Activated CD8-positive, alpha-beta T cell treated with anti-CD3 and anti-CD28 coated beads for 36 hours (primary cell): ENCODE measurements around the gene LRG1. TPM values are rescaled to one million over a fixed set of nuclear protein-coding genes. Genes with fewer than 3 reads are reported as not detected.

Experiments
- ATAC-seq: fragments of 200-7000 bp; cut with Tn5 transposase; one replicate; pipeline ENCODE4 v1.10.0; 2021; ENCODE audit warnings: mild to moderate bottlenecking, moderate library complexity
- CTCF ChIA-PET: fragments of 350-600 bp; sonication (Branson Sonifier 250); formaldehyde crosslinking; loops from one replicate; lab custom pipeline; 2021; ENCODE audit warnings: antibody characterized with exemption; lab: Charles Lee
- POLR2A ChIA-PET: fragments of 350-600 bp; sonication (Branson Sonifier 250); formaldehyde crosslinking; loops from one replicate; lab custom pipeline; 2021; ENCODE audit warnings: antibody characterized with exemption; lab: Charles Lee
- DNase-seq: peaks from one replicate; pipeline ENCODE4 v3.0.0-alpha.2; 2020
- H3K27ac Mint-ChIP-seq: one replicate; pipeline ENCODE4 v1.8.0; 2021; ENCODE audit warnings: mild to moderate bottlenecking, mixed read lengths
- H3K27me3 Mint-ChIP-seq: one replicate; pipeline ENCODE4 v1.8.0; 2021; ENCODE audit warnings: mixed read lengths
- H3K36me3 Mint-ChIP-seq: one replicate; pipeline ENCODE4 v1.8.0; 2021; ENCODE audit warnings: low read depth, mixed read lengths
- H3K4me1 Mint-ChIP-seq: one replicate; pipeline ENCODE4 v1.8.0; 2021; ENCODE audit warnings: low read depth, mixed read lengths
- H3K4me3 Mint-ChIP-seq: one replicate; pipeline ENCODE4 v1.8.0; 2021; ENCODE audit warnings: mild to moderate bottlenecking, moderate library complexity, mixed read lengths
- H3K9me3 Mint-ChIP-seq: one replicate; pipeline ENCODE4 v1.8.0; 2021; ENCODE audit warnings: mixed read lengths
- intact Hi-C: fragments of 100-400 bp; cut with micrococcal nuclease; formaldehyde crosslinking; loops from one replicate; pipeline ENCODE4 v1.10.0; 2022
- total RNA-seq, 2 experiments: library from RNA; stranded (reverse); gene quantifications; one replicate each; pipeline ENCODE4 v1.2.3, GENCODE V29; 2021
- TF ChIP-seq, protein P1 (sequence below): fragments of 200-600 bp; IDR thresholded peaks from one replicate; pipeline ENCODE4 v1.8.0; 2022; ENCODE audit warnings: antibody characterized with exemption, mild to moderate bottlenecking

The LRG1 gene
- total RNA-seq, 2 experiments from 2014 or later: 0.09 TPM; not detected in 1

- ATAC-seq: no peak
- H3K27ac Mint-ChIP-seq: no peak overlapping the region
- no peak for DNase-seq
Observed at GRCh38 chr19:4500841-4501591, 38.8 kb downstream of the LRG1 start.

DNA sequence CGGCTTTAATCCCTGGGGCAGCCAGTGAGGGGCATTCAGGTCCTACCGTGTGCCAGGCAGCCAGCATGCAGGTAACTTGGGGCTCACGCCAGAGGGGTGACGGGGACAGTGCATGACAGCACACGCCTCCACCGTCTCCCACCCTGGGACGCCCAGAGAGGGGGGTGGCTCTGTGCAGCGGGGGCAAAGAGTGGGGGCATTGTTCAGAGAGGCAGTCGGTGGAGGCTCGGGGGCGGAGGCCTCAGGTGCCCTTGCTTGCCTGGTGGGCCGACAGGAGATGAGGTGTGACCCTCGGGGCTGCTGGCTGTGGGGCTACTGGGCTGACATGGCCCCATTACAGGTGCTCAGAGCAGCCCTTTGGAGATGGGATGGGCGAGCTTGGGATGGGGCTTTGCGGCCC is 40.0 kb downstream of the LRG1 start:
- H3K9me3 Mint-ChIP-seq: no peaks in the 10 kb centered on the region
- POLR2A ChIA-PET: no interaction called here
- DNase-seq (no peak), ATAC-seq (no peak)
- TF ChIP-seq, protein P1, sequence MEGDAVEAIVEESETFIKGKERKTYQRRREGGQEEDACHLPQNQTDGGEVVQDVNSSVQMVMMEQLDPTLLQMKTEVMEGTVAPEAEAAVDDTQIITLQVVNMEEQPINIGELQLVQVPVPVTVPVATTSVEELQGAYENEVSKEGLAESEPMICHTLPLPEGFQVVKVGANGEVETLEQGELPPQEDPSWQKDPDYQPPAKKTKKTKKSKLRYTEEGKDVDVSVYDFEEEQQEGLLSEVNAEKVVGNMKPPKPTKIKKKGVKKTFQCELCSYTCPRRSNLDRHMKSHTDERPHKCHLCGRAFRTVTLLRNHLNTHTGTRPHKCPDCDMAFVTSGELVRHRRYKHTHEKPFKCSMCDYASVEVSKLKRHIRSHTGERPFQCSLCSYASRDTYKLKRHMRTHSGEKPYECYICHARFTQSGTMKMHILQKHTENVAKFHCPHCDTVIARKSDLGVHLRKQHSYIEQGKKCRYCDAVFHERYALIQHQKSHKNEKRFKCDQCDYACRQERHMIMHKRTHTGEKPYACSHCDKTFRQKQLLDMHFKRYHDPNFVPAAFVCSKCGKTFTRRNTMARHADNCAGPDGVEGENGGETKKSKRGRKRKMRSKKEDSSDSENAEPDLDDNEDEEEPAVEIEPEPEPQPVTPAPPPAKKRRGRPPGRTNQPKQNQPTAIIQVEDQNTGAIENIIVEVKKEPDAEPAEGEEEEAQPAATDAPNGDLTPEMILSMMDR: no peak
- intact Hi-C loops: no loop called here
- H3K27me3 Mint-ChIP-seq: no peaks in the 10 kb centered on the region
- no peak overlapping the region for H3K27ac Mint-ChIP-seq
- no peak overlapping the region for H3K4me3 Mint-ChIP-seq
- CTCF ChIA-PET: no interaction called here
- H3K36me3 Mint-ChIP-seq: no peaks in the 10 kb centered on the region
- no peaks in the 10 kb centered on the region for H3K4me1 Mint-ChIP-seq

More at GRCh38 chr19:4500841-4501591, 38.8 kb downstream of the LRG1 start:
- intact Hi-C loops: no loop called here
- no peak overlapping the region for H3K4me3 Mint-ChIP-seq
- no peaks in the 10 kb centered on the region for H3K36me3 Mint-ChIP-seq
- POLR2A ChIA-PET: no interaction called here
- H3K9me3 Mint-ChIP-seq: no peaks in the 10 kb centered on the region
- TF ChIP-seq, protein P1: no peak
- no peaks in the 10 kb centered on the region for H3K4me1 Mint-ChIP-seq
- CTCF ChIA-PET: no interaction called here
- H3K27me3 Mint-ChIP-seq: no peaks in the 10 kb centered on the region

GRCh38 chr19:4499318-4499717 is 40.5 kb downstream of the LRG1 start:
- H3K27me3 Mint-ChIP-seq: no peaks in the 10 kb centered on the region
- TF ChIP-seq, protein P1: no peak
- H3K36me3 Mint-ChIP-seq: no peaks in the 10 kb centered on the region
- ChIA-PET POLR2A (no interaction called here), CTCF (no interaction called here)
- no peak overlapping the region for H3K27ac Mint-ChIP-seq
- DNase-seq (no peak), ATAC-seq (no peak)
- no peaks in the 10 kb centered on the region for H3K9me3 Mint-ChIP-seq
- no peaks in the 10 kb centered on the region for H3K4me1 Mint-ChIP-seq
- no peak overlapping the region for H3K4me3 Mint-ChIP-seq
- intact Hi-C loops: no loop called here

DNA sequence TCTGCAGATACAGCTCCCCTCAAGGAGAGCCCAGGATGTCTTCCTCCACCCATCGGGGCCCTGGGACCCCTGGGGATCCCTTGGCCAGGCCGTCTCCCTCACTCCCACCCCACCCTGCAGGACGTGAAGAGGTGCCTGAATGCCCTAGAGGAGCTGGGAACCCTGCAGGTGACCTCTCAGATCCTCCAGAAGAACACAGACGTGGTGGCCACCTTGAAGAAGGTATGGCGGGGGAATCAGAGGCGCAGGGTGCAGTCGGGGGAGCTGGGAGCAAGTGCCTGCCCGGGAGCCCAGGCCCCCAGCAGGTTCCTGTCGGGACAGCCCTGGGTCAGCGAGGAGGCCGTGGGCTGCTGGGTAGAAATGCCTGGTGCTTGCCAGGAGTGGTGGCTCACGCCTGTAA is 41.1 kb downstream of the LRG1 start:
- TF ChIP-seq, protein P1: no peak
- DNase-seq: no peak
- no peak for ATAC-seq

DNA sequence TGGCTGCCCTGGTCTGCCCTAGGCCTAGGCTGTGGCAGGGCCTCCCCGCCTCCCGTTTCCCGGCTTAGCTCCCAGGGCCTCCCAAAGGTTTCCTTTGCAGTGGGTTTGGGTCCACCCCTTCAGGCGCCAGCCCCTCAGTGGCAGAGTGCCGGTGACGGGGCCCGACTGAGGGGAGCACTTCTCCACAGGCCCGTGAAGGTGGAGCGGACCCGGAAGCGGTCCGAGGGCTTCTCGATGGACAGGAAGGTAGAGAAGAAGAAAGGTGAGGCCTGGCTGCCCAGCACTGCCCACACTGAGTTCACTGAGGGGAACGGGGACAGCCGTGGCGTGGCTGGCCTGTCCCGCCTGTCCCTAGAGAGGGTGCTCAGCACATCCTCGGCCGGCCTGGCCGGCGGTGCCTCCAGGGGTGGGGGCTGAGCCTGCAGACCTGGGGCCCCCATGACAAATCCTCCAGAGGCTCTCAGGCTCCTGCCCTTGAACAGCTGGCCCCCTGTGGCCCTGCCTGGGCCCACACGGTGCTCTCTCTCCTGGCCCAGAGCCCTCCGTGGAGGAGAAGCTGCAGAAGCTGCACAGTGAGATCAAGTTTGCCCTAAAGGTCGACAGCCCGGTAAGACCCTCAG is 42.0 kb downstream of the LRG1 start:
- DNase-seq: no peak
- CTCF ChIA-PET: no interaction called here
- Mint-ChIP-seq H3K27ac (no peak overlapping the region), H3K9me3 (no peaks in the 10 kb centered on the region), H3K4me3 (no peak overlapping the region), H3K36me3 (no peaks in the 10 kb centered on the region), H3K4me1 (no peaks in the 10 kb centered on the region), H3K27me3 (no peaks in the 10 kb centered on the region)
- no peak for ATAC-seq
- POLR2A ChIA-PET: interaction anchor here (0.9 kb wide), 1 partner anchor 28 kb away, joined by 3 read pairs; no protein-coding TSS in a partner anchor
- TF ChIP-seq, protein P1: no peak
- intact Hi-C loops: no loop called here

More for the DNA sequence above, 41.1 kb downstream of the LRG1 start:
- no peaks in the 10 kb centered on the region for H3K36me3 Mint-ChIP-seq
- H3K27ac Mint-ChIP-seq: no peak overlapping the region
- no peaks in the 10 kb centered on the region for H3K4me1 Mint-ChIP-seq
- H3K9me3 Mint-ChIP-seq: no peaks in the 10 kb centered on the region
- no peaks in the 10 kb centered on the region for H3K27me3 Mint-ChIP-seq
- intact Hi-C loops: no loop called here
- H3K4me3 Mint-ChIP-seq: no peak overlapping the region
- POLR2A ChIA-PET: no interaction called here
- CTCF ChIA-PET: no interaction called here
